ENCODE data around the gene MED28.

MED28 gene

GRCh38 chr4:17680559-17681280 lies 66.3 kb downstream of the MED28 start:
- DNase-seq (ENCODE audit: insufficient read length) (no peak), FAIRE-seq (no peak)

GRCh38 chr4:17681281-17682221 lies 67.1 kb downstream of the MED28 start:
- DNase-seq (ENCODE audit: insufficient read length) (no peak), FAIRE-seq (no peak)
- TF ChIP-seq POLR2A (IDR thresholded peaks at IDR 0.05; ENCODE audit: low read depth, low read length) (no peak), POLR2AphosphoS5 (IDR thresholded peaks at IDR 0.05; ENCODE audit: low read depth, low read length) (no peak), TAF1 (IDR thresholded peaks at IDR 0.05; ENCODE audit: borderline replicate concordance, low read depth, low read length) (no peak)

More at GRCh38 chr4:17680559-17681280, 66.3 kb downstream of the MED28 start:
- no peak for TF ChIP-seq POLR2A (IDR thresholded peaks at IDR 0.05; ENCODE audit: low read depth, low read length)

DNA sequence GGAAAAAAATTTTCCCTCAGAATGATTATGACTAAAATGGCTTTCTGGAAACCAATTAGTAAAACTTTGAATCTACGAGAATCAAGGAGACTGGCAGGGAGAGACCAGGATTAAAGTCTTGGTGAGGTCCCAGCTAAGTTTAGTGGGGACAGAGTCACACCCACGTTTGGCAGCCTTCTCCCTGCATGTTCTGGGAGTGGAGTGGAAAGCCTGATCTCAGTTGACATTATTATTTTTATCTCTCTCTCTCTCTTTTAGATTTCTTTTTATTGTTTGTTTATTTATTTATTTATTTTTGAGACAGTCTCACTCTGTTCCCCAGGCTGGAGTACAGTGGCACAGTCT lies 67.8 kb downstream of the MED28 start:
- FAIRE-seq (no peak), DNase-seq (ENCODE audit: insufficient read length) (no peak)
- TF ChIP-seq POLR2AphosphoS5 (IDR thresholded peaks at IDR 0.05; ENCODE audit: low read depth, low read length), result no peak
- TF ChIP-seq POLR2A (IDR thresholded peaks at IDR 0.05; ENCODE audit: low read depth, low read length), result no peak
- TF ChIP-seq TAF1 (IDR thresholded peaks at IDR 0.05; ENCODE audit: borderline replicate concordance, low read depth, low read length), result no peak
